Uterus (tissue), 4 donors: ENCODE data around the gene LMBR1. TPM values are rescaled to one million over a fixed set of nuclear protein-coding genes. Genes with fewer than 3 reads are reported as not detected.
A peak's percentile ranks its signal among the peaks of the same experiment; 100 is the strongest.
"Not testable (repeated sequence)": the region's sequence is repeated elsewhere in the genome, so short reads cannot be mapped to it uniquely, and the experiment has no call there.

ENCODE experiments used
- DNase-seq, 2 donors: peaks; one replicate each; pipeline ENCODE4 v3.0.0-alpha.2; 2019 to 2020
- H3K27ac ChIP-seq, 2 donors: fragments of 200-600 bp; sonication (generic); 1 replicate in 1 of 2; 2 replicates in 1 of 2; pipeline ENCODE4 v1.5.1; 2016 to 2018
- H3K27me3 ChIP-seq, 2 donors: fragments of 200-600 bp; sonication (generic); one replicate each; pipeline ENCODE4 v1.5.1; 2018 to 2019; ENCODE audit warnings: control low read depth in 1 of 2
- H3K36me3 ChIP-seq, 2 donors: fragments of 200-600 bp; sonication (generic); one replicate each; pipeline ENCODE4 v1.5.1; 2019; ENCODE audit warnings: control low read depth in 1 of 2
- H3K4me1 ChIP-seq, 2 donors: fragments of 200-600 bp; sonication (generic); one replicate each; pipeline ENCODE4 v1.5.1; 2018 to 2019; ENCODE audit warnings: control low read depth in 1 of 2
- H3K4me3 ChIP-seq, 2 donors: fragments of 200-600 bp; sonication (generic); 1 replicate in 1 of 2; 2 replicates in 1 of 2; pipeline ENCODE4 v1.5.1; 2018 to 2019; ENCODE audit warnings: mild to moderate bottlenecking in 1 of 2
- H3K9me3 ChIP-seq, 2 donors: fragments of 200-600 bp; sonication (generic); one replicate each; pipeline ENCODE4 v1.5.1; 2019; ENCODE audit warnings: control low read depth in 1 of 2
- CTCF ChIP-seq, 4 experiments: fragments of 200-600 bp in 2 of 4; fragments of 450-650 bp in 2 of 4; sonication (generic) in 2 of 4; IDR thresholded peaks; one replicate each; pipeline ENCODE4 v1.5.1; 2016 to 2019; ENCODE audit warnings: antibody characterized with exemption in 4 of 4, mild to moderate bottlenecking in 2 of 4, moderate library complexity in 1 of 4
- POLR2A ChIP-seq, 2 donors: fragments of 450-650 bp; IDR thresholded peaks; one replicate each; pipeline ENCODE4 v1.6.1; 2016; ENCODE audit warnings: antibody characterized with exemption in 2 of 2, mild to moderate bottlenecking in 1 of 2, moderate library complexity in 1 of 2
- intact Hi-C: fragments of 100-400 bp; cut with DNase I; formaldehyde crosslinking; loops from one replicate; pipeline ENCODE4 v1.15.1; 2023; ENCODE audit warnings: low total_unique reads
- total RNA-seq, 4 donors: library from RNA; depleted of rRNA in 3 of 4; stranded (reverse); fragments of >200 nt in 3 of 4; gene quantifications; one replicate each; pipeline versions ENCODE4 v1.1.0 to v1.2.4, GENCODE V29; 2014 to 2023
- donor health status: DM: yes; HTN: yes; CAD: no.

Gene LMBR1
- total RNA-seq, 4 donors from 2014 or later, result 54.4 to 1,378 (median 140) TPM

GRCh38 chr7:156920487-156921373 lies 27.7 kb upstream of the LMBR1 start:
- H3K9me3 ChIP-seq, H3K4me3 ChIP-seq, H3K27ac ChIP-seq, H3K36me3 ChIP-seq, DNase-seq, intact Hi-C loops, H3K4me1 ChIP-seq, H3K27me3 ChIP-seq: not testable (repeated sequence)

- no peak for TF ChIP-seq CTCF (IDR thresholded peaks at IDR 0.05)
- no peak for TF ChIP-seq POLR2A (IDR thresholded peaks at IDR 0.05)
- no peak overlapping the region for H3K4me3 ChIP-seq
- no peaks in the 10 kb centered on the region for H3K27me3 ChIP-seq
- H3K27ac ChIP-seq, result no peak overlapping the region
- H3K9me3 ChIP-seq, result no peaks in the 10 kb centered on the region
- DNase-seq, result no peak
- no peaks in the 10 kb centered on the region for H3K36me3 ChIP-seq
- intact Hi-C loops, result no loop called here
- H3K4me1 ChIP-seq, result no peaks in the 10 kb centered on the region
Measured at GRCh38 chr7:156920076-156920475, 27.1 kb upstream of the LMBR1 start.

- no peak overlapping the region for H3K27ac ChIP-seq
- no peak overlapping the region for H3K4me3 ChIP-seq
- no peak for TF ChIP-seq POLR2A (IDR thresholded peaks at IDR 0.05)
- no peak for TF ChIP-seq CTCF (IDR thresholded peaks at IDR 0.05)
- H3K36me3 ChIP-seq, result no peaks in the 10 kb centered on the region
- H3K27me3 ChIP-seq, result no peaks in the 10 kb centered on the region
- DNase-seq, result no peak
- no peaks in the 10 kb centered on the region for H3K9me3 ChIP-seq
- intact Hi-C loops, result no loop called here
- no peaks in the 10 kb centered on the region for H3K4me1 ChIP-seq
Measured at GRCh38 chr7:156919132-156919713, 26.2 kb upstream of the LMBR1 start.

- Histone ChIP-seq H3K27ac (no peak overlapping the region), H3K9me3 (no peaks in the 10 kb centered on the region), H3K27me3 (no peaks in the 10 kb centered on the region), H3K36me3 (no peaks in the 10 kb centered on the region), H3K4me1 (no peaks in the 10 kb centered on the region), H3K4me3 (no peak overlapping the region)
- intact Hi-C loops, result no loop called here
- DNase-seq, result no peak
- TF ChIP-seq POLR2A (IDR thresholded peaks at IDR 0.05) (no peak), CTCF (IDR thresholded peaks at IDR 0.05) (no peak)
Measured at GRCh38 chr7:156918635-156919034, 25.7 kb upstream of the LMBR1 start.

GRCh38 chr7:156909574-156910252 lies 16.7 kb upstream of the LMBR1 start:
- DNase-seq, H3K4me1 ChIP-seq, H3K36me3 ChIP-seq, H3K27ac ChIP-seq, H3K4me3 ChIP-seq, H3K27me3 ChIP-seq, intact Hi-C loops, H3K9me3 ChIP-seq: not testable (repeated sequence)

GRCh38 chr7:156907656-156908055 lies 14.7 kb upstream of the LMBR1 start:
- H3K4me1 ChIP-seq, result no peaks in the 10 kb centered on the region
- TF ChIP-seq POLR2A (IDR thresholded peaks at IDR 0.05), result no peak
- H3K36me3 ChIP-seq, result no peaks in the 10 kb centered on the region
- intact Hi-C loops, result no loop called here
- no peak for DNase-seq
- no peaks in the 10 kb centered on the region for H3K27me3 ChIP-seq
- peak overlapping the region; percentile 5 to 21 for H3K27ac ChIP-seq
- no peak overlapping the region for H3K4me3 ChIP-seq
- no peaks in the 10 kb centered on the region for H3K9me3 ChIP-seq
